SIG-M5 (cell line): ENCODE measurements around the gene ABCA1.

ENCODE experiments used
- DNase-seq: peaks from one replicate; lab custom pipeline; 2025; lab: John Stamatoyannopoulos, UW

The ABCA1 gene

DNA sequence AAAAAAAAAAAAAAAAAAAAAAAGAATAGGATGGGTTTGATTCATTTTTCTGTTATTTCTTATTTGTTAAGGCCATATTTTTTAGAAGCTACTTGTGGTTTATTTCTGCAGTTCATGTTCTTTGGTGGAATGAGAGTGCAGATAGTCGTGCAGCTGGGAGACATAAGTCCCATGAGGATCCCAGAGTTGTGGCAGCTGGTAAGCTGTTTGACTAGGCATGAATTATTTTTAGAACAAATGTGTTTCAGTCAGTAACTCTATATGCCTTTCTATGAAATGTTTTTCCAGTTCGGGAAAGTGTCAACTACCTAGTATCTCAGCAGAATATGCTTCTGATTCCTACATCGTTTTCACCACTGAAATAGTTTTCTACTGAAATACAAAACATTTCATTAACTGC, 169.0 kb downstream of the ABCA1 start:
- no peak for DNase-seq

DNA sequence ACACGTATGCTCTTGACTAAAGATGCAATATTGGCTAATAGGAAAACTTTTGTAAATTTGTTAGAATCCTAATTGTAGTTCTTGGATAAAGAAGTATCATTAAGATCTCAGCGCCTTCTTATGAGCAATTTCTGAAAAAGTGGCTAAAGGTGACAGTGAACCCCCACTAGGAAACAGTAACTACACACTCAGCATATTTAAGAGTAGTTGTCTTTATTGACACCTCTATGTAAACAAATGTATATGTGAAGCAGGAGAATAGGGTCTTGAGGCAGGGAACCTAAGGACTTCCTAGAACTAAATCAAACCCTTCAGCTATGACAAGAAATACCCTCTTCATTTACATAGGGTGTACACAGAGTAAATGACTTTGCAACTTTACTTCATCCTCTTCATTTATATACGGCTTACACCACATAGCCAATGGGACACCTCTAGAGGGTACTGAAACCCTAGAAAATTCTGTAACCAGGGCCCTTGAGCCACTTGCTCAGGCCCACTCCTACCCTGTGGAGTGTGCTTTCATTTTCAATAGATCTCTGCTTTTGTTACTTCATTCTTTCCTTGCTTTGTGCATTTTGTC, 177.7 kb downstream of the ABCA1 start:
- no peak for DNase-seq

DNA sequence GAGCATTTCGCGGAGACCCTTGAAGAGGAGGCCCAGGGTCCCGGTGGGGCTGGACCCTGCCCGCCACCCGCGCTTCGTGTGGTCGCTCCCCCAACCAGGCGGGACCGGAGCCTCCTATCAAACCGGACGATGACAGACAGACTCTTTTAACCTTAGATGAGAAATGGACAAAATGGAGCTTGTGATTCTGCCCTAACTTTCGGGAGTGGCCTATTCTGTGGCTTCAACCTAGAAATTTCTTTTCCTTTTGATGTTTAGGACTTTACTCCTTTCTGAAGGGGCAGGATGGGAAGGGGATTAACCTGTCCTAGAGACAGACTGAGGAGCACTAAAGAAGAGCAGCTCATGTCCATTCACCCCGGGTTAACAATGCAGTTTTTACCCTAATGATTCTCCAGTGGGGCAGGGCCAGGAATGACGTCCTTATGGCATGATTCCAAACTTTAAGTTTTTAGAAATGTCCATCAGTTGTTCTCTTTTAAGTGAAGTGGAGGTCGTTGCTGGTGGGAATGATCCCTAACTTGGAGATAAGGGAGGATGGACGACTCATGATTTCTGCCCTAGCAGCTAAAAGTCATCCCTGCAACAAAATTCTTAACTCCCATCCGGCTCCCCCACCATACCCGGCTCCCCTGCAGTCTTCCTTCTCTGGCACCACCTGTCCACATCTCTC, 179.5 kb downstream of the ABCA1 start:
- no peak for DNase-seq

DNA sequence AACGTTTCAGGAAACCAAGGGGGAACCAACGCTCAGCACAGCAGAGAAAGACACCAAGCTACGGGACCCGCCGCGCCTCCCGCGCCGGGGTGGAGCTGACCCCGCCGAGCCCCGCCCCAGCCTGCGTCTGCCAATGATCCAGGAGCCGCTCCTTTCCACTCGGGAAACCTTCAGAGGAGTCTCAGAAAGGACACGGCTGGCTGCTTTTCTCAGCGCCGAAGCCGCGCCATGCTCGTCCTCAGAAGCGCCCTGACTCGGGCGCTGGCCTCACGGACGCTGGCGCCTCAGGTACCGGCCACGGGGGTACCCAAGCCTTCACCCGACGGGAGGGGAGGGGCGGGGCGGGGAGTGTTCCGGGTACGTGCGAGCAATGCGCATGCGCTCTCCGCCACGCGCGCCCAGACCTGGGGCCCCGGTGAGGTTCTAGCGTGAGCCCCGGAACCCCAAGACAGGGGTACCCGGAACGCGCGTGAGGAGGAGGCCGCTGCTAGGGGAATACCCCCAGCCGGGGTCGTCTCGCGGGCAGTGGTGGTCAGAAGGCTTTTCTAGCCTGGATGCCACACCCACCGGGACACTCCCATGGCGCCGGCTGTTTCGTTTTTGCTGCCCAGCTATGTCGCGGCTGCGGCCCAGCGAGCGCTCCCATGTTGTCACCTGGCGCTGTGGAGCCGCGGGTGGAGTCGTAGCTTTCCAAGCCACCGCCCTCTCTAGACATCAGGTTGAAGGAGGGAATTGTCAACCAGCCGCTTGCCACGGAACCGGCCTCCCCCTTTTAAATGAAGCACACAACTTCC, 180.2 kb downstream of the ABCA1 start, which contains the start of gene NIPSNAP3A:
Gene NIPSNAP3A (plus strand): TSS at position 119 of the 794 bp plus-strand sequence. CDS start 110 bp downstream, at position 229.
- DNase-seq = peak; percentile 23

DNA sequence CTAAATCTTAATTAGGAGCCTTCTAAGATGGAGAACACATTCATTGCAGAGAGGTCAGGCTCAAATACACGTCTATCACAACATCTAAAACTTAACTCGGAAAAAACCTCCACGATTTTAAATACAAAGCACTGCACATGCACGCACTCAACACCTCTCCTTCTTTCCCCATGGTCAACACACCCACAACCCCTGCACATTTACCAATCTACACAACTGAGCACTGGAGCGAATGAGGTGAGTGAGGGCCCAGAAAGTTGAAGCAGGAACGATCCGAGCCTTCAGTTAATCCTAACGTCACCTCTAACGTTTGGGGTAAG, 180.8 kb downstream of the ABCA1 start:
- DNase-seq = no peak

DNA sequence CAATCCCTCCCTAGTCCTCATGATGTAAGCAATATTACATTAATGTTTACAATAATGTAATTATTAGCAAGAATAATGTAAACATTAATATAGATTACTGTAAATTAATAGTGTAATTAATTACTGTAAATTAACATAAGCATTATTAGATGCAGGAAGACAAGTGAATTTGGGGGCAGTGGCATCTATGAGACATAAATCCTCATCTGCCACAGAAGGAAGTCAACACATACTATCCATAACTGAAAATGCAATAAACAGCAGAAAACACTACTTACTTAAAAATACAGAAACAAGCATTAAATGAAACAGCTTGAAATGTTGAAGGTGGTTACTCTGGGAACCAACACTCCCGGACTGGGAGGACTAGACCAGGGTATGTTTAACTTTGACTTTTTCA, 181.2 kb downstream of the ABCA1 start:
- DNase-seq = no peak

DNA sequence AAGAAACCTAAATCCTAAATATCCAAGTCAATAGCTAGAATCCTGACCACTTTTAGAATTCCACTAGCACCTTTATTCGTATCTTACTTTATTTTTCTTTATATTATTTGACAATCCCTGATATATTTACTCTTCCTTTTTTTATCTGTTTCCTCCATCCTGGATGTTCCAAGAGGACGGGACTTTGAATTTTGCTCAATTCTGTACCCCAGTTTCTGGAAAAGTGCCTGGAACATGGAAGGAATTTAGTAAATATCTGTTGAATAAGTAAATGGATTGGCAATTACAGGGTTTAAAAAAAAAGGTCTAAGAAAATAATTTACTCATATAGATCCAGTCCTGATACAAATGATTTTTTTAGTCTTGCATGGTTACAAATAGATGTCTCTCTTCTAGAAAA, 181.7 kb downstream of the ABCA1 start:
- no peak for DNase-seq

DNA sequence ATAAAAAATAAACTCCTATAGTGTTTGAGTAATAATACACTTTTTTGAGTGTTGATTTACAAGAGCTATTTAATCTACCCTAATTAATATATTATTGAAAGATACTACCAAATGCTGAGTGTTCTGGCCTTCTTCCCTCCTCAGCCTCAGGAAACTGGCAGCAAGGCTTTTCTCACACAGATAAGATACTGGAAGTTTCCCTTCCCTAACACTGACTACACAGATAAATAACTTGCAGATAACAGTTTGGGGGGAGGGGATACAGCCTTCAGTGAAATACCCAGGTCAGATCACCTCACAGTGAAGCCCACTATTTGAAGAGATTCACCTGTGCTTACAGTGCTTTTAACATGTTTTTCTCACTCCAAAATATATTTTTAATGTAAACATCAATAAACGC, 182.1 kb downstream of the ABCA1 start:
- no peak for DNase-seq

DNA sequence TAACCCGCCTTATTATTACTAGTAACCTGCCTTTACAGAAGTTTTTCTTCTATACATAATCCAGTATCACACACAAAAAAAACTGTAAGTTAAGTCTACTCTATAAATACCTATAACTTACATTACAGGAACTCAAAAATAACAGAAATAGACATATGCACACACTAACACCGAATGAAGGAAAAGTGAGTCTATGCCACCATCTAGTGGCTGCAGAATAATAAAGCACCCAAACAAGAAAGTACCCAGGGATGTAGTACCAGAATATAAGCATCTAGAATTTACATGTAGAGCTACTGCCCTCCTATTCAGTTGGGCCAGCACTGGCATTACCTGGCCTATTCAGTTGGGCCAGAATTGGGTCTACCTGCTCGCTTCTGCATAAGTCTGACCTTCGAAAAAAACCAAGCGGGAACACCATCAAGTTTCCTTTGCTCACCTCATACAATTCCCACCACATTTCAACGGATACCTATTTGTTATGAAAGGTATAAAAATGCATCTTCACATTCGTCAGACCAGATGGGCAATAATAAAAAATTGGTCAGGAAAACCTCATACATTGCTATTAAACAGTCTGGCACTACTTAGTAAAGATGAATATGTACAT, 184.5 kb downstream of the ABCA1 start:
- peak; percentile 13 for DNase-seq

DNA sequence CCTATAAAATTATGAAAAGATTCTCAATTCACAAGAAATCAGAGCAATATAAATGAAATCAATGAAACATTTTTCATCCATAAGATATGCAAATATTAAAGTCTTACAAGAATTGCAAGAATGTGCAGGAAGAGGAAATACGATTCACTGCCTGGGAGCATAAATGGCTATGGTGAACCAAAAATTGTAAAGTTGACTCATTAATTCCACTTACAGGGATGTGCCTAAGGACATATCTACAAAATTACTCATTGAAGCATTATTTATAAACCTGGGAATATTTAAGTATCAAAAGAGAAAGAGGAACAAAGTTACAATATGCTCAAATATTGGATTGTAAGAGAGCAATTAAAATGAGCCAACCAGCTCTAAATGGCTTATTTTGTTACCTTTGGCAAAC, 187.3 kb downstream of the ABCA1 start:
- DNase-seq = no peak

DNA sequence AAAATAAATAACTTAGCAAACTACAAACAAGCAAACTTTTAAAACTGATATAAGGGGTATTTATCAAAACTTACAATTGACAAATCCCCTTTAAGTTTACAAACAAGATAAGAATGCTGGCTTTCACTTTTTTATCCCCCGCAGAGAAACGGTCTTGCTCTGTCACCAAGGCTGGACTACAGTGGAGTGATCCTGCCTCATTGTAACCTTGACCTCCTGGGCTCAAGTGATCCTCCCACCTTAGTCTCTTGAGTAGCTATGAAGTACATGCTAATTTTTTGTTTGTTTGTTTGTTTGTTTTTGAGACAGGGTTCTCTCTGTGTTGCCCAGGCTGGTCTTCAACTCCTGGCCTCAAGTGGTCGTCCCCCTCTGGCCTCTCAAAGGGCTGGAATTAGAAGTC, 189.5 kb downstream of the ABCA1 start:
- no peak for DNase-seq
